GM23338 (cell line): Measurements from ENCODE around the gene HDAC8.

ENCODE experiments used
- CREB1 ChIP-seq: fragments of 250-450 bp; sonication (Bioruptor Pico); IDR thresholded peaks from 2 replicates; pipeline ENCODE4 v1.5.0; 2020; ENCODE audit warnings: low read depth, mild to moderate bottlenecking, moderate library complexity
- EZH2 ChIP-seq: fragments of 200-600 bp; sonication (generic); IDR thresholded peaks from one replicate; pipeline ENCODE4 v1.8.0; 2017; ENCODE audit warnings: antibody characterized with exemption, mild to moderate bottlenecking, low read depth; ENCODE audit not compliant: unreplicated experiment
- EZH2phosphoT487 ChIP-seq: fragments of 200-600 bp; sonication (generic); IDR thresholded peaks from one replicate; pipeline ENCODE4 v1.8.1; 2018; ENCODE audit warnings: antibody characterized with exemption; ENCODE audit not compliant: unreplicated experiment
- JUNB ChIP-seq: IDR thresholded peaks from one replicate; pipeline ENCODE4 v1.6.1; 2016; ENCODE audit warnings: antibody characterized with exemption; ENCODE audit not compliant: unreplicated experiment
- POLR2AphosphoS5 ChIP-seq: IDR thresholded peaks from 2 replicates; pipeline ENCODE4 v1.6.1; 2016; ENCODE audit warnings: antibody characterized with exemption, low read depth
- STAT1 ChIP-seq: IDR thresholded peaks from one replicate; pipeline ENCODE4 v1.6.1; 2016; ENCODE audit warnings: antibody characterized with exemption; ENCODE audit not compliant: unreplicated experiment
- ZNF114 ChIP-seq: fragments of 250-450 bp; sonication (Bioruptor Pico); IDR thresholded peaks from 2 replicates; pipeline ENCODE4 v1.5.0; 2020; ENCODE audit warnings: mild to moderate bottlenecking, moderate library complexity
- ZNF331 ChIP-seq: fragments of 250-450 bp; sonication (Bioruptor Pico); IDR thresholded peaks from 2 replicates; pipeline ENCODE4 v1.5.0; 2020; ENCODE audit warnings: low read depth, mild to moderate bottlenecking, moderate library complexity
- TF ChIP-seq, protein P1 (sequence below): IDR thresholded peaks from one replicate; pipeline ENCODE4 v1.6.1; 2018; ENCODE audit warnings: antibody characterized with exemption; ENCODE audit not compliant: unreplicated experiment
- TF ChIP-seq, protein P2 (sequence below), 2 experiments: fragments of 200-600 bp in 1 of 2; sonication (generic) in 1 of 2; conservative IDR thresholded peaks; 2 replicates each; pipeline versions ENCODE4 v1.5.1 to v1.6.1; 2016 to 2017; ENCODE audit warnings: antibody characterized with exemption in 2 of 2, low read depth in 2 of 2, mild to moderate bottlenecking in 2 of 2, moderate library complexity in 1 of 2
- TF ChIP-seq, protein P3 (sequence below): IDR thresholded peaks from 2 replicates; pipeline ENCODE4 v1.6.1; 2016; ENCODE audit warnings: antibody characterized with exemption

DNA sequence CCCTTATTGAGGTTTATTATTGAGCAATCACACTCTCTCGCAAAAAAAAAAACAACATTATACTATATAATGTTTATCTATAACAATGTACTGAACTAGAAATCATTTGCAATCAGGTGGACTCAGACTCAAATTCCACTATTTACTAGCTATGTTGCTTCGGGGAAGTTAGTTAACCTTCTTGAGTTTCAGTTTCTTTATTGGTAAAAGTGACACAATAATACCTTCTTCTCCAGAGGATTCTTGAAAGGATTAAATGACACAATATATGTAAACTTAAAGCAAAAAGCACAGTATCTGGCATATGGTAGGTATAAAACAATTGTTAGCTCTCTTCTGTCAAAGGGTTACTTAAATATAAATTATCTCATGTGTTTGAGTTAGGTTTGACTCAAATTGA is 31.5 kb upstream of the HDAC8 start:
- no peak for TF ChIP-seq EZH2
- TF ChIP-seq, protein P1, sequence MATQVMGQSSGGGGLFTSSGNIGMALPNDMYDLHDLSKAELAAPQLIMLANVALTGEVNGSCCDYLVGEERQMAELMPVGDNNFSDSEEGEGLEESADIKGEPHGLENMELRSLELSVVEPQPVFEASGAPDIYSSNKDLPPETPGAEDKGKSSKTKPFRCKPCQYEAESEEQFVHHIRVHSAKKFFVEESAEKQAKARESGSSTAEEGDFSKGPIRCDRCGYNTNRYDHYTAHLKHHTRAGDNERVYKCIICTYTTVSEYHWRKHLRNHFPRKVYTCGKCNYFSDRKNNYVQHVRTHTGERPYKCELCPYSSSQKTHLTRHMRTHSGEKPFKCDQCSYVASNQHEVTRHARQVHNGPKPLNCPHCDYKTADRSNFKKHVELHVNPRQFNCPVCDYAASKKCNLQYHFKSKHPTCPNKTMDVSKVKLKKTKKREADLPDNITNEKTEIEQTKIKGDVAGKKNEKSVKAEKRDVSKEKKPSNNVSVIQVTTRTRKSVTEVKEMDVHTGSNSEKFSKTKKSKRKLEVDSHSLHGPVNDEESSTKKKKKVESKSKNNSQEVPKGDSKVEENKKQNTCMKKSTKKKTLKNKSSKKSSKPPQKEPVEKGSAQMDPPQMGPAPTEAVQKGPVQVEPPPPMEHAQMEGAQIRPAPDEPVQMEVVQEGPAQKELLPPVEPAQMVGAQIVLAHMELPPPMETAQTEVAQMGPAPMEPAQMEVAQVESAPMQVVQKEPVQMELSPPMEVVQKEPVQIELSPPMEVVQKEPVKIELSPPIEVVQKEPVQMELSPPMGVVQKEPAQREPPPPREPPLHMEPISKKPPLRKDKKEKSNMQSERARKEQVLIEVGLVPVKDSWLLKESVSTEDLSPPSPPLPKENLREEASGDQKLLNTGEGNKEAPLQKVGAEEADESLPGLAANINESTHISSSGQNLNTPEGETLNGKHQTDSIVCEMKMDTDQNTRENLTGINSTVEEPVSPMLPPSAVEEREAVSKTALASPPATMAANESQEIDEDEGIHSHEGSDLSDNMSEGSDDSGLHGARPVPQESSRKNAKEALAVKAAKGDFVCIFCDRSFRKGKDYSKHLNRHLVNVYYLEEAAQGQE = no peak
- TF ChIP-seq, protein P2, sequence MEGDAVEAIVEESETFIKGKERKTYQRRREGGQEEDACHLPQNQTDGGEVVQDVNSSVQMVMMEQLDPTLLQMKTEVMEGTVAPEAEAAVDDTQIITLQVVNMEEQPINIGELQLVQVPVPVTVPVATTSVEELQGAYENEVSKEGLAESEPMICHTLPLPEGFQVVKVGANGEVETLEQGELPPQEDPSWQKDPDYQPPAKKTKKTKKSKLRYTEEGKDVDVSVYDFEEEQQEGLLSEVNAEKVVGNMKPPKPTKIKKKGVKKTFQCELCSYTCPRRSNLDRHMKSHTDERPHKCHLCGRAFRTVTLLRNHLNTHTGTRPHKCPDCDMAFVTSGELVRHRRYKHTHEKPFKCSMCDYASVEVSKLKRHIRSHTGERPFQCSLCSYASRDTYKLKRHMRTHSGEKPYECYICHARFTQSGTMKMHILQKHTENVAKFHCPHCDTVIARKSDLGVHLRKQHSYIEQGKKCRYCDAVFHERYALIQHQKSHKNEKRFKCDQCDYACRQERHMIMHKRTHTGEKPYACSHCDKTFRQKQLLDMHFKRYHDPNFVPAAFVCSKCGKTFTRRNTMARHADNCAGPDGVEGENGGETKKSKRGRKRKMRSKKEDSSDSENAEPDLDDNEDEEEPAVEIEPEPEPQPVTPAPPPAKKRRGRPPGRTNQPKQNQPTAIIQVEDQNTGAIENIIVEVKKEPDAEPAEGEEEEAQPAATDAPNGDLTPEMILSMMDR (conservative IDR thresholded peaks at IDR 0.05; ENCODE audit: low read depth in 2 of 2) = no peak
- no peak for TF ChIP-seq POLR2AphosphoS5
- TF ChIP-seq STAT1 = no peak
- TF ChIP-seq EZH2phosphoT487 = no peak
- TF ChIP-seq, protein P3, sequence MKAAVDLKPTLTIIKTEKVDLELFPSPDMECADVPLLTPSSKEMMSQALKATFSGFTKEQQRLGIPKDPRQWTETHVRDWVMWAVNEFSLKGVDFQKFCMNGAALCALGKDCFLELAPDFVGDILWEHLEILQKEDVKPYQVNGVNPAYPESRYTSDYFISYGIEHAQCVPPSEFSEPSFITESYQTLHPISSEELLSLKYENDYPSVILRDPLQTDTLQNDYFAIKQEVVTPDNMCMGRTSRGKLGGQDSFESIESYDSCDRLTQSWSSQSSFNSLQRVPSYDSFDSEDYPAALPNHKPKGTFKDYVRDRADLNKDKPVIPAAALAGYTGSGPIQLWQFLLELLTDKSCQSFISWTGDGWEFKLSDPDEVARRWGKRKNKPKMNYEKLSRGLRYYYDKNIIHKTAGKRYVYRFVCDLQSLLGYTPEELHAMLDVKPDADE = no peak
- no peak for TF ChIP-seq CREB1 (CRISPR knock-in tag)
- no peak for TF ChIP-seq ZNF331 (CRISPR knock-in tag)
- no peak for TF ChIP-seq JUNB
- TF ChIP-seq ZNF114 = no peak
